AG09319 (cell line): Measurements from ENCODE around the gene PRR19.

Experiments used
- DNase-seq: peaks from one replicate; pipeline ENCODE4 v3.0.0-alpha.2; 2010; ENCODE audit warnings: low read depth; ENCODE audit errors: extremely low read depth
- CTCF ChIP-seq: IDR thresholded peaks from 2 replicates; pipeline ENCODE4 v1.5.1; 2011; ENCODE audit warnings: low read depth, mild to moderate bottlenecking, inconsistent platforms, low read length, moderate library complexity

Gene PRR19

GRCh38 chr19:42294471-42295137 is 7.3 kb upstream of the PRR19 start:
- no peak for DNase-seq
- no peak for TF ChIP-seq CTCF

GRCh38 chr19:42295342-42295741 is 6.6 kb upstream of the PRR19 start:
- no peak for DNase-seq
- TF ChIP-seq CTCF: no peak; the same call in 1 of the 2 replicates

- TF ChIP-seq CTCF: peak; percentile 98
- DNase-seq: no peak
These were observed 6.0 kb upstream of the PRR19 start for GRCh38 chr19:42295831-42296525.

- no peak for TF ChIP-seq CTCF
These were observed 4.9 kb upstream of the PRR19 start for GRCh38 chr19:42297039-42297438.

GRCh38 chr19:42303101-42303464 is 1.2 kb downstream of the PRR19 start:
- DNase-seq: no peak
- TF ChIP-seq CTCF: no peak

More at GRCh38 chr19:42297039-42297438, 4.9 kb upstream of the PRR19 start:
- no peak for DNase-seq

GRCh38 chr19:42303876-42304275 is 1.9 kb downstream of the PRR19 start:
- TF ChIP-seq CTCF: no peak
- no peak for DNase-seq

GRCh38 chr19:42306646-42307045 is 4.7 kb downstream of the PRR19 start:
- no peak for DNase-seq
- TF ChIP-seq CTCF: no peak
